ENCODE data around the gene CELSR3.

The CELSR3 gene

DNA sequence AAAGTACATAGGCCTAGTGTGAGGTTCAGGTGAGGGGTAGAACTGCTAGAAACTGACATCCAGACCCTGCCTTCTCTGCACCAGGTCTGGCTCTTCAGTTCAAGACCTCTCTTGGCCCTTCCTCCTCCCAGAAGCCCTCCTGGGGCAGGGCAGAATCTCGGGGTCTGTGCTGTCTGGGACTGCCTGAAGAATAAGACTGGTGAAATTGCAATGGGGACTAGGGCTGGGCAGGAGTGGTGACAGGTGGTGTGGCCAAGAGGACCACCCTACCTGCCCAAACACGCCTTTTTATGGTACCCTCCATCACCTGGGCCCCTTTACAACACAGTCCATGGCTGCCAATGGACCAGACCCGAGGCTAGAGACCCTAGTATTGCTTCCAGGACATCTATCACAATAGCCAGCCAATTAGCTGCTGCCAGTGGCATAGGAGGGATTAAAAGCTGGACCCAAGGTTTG lies 24.6 kb upstream of the CELSR3 start:
- no peak for DNase-seq

DNA sequence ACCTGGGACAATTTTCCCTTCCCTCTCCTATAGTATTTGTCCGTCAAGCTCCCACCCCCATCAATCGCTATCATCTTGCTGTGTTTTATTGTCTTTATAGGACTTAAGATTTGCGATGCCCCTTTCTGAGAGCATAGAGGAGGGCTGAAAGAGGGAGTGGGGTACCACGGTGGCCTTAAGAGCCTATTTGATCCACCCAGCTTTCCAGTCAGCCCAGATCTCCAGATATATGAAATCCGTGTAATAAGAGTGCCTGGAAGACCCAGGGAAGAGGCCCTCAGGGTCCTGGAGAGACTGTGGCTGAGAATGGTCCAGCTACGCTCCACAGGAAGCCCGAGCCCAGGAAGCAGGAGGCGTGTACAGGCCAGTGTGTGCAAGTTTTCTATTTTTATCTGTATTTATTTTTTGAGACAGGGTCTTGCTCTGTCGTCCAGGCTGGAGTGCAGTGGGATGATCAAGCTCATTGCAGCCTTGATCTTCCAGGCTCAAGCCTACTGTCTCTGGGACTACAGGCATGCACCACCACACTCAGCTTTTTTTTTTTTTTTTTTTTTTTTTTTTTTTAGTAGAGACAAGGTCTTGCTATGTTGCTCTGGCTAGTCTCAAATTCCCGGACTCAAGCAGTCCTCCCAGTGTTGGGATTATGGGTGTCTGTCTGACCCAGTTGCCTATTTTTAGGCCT lies 24.0 kb upstream of the CELSR3 start:
- no peak for DNase-seq

DNA sequence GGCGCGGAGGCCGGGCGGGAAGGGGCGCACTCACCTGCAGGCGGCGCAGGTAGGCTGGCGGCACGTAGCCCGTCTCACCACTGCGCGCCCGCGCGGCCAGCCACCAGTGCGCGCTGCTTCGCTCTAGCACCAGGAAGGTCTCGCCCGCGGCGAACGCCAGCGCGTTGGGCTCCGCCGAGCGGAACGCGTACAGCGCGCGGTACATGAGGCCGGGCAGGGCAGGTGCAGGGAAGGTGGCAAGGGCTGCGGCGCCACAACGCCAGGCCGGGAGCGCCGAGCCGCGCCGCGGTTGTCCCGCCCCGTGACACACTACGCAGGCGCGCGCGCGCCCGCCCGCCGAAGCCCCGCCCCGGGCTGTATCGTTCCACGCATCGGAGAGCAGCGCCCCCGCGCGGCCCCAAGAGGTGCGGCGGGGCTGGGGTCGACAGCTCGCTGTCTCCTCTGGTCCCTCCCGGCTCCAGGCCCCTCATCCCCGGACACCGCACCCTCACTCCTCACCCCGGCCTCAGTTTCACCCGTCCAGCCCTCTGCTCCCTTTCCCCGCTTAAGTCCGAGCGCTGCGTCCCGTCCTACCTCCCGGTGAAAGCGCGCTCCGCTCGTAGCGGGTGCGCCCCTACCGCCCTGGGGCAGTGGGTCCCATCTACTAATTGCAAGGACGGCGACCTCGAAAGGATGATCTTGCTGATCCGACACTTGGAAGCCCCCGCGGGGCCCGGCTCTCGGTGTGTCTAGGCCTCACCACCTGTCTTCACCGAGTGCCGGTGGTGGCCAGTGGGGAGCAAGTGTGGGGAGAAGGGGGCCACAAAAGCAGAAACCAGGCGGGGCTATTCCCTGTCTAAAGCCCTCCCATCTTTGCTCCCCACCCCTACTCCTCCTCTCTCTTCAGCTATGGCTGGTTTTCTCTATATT lies 23.2 kb upstream of the CELSR3 start, which contains the start of gene NCKIPSD:
Gene NCKIPSD (minus strand): TSS at position 313 of the 909 bp plus-strand sequence. CDS start 108 bp downstream, at position 205.
- DNase-seq, result peak; percentile 99

DNA sequence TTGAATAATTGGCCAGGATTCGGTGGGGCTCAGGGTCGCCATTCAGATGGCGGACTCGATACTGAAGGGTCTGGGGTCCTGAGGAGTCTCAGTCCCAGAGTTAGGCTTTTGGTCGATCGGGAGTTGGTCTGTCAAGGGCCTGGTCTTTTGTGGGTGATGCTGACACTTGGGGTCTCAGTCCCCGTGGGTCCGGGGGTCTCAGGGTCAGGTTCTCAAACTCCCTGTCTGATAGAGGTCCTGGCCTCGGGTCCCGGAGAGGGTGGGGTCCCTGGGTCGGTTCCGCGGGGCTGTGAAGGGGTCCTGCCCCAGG lies 22.6 kb upstream of the CELSR3 start:
- DNase-seq, result no peak

DNA sequence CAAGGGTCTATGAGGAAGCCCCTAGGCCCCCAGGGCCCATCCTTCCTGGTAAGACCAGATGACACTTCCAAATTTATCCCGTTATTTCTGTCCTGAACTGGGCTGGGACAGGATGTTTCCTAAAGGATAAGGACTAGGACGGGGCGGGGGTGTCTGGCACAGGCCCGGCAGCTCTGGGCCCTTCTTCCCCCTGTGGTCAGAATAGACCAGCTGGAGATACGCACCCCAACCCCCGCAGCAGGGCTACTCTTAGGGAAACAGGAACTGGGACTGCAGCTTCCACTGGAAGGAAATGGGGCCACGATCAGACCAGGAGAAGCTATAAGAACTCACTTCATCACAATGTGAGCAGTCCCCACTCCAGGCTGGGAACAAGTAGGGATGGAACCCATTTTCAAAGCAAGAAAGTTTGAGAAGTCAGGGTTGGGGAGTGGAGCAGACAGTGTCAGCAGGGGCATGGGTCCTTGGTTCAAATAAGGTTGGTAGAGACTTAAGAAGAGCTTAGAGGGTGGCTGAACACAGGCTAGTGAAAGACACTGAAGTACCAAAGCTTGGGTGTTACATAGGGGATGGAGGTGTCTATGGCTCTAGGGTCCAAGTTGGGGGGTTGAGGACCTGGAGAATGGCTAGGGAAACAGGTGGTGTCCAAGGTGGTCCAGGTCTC lies 21.9 kb upstream of the CELSR3 start:
- DNase-seq, result no peak

DNA sequence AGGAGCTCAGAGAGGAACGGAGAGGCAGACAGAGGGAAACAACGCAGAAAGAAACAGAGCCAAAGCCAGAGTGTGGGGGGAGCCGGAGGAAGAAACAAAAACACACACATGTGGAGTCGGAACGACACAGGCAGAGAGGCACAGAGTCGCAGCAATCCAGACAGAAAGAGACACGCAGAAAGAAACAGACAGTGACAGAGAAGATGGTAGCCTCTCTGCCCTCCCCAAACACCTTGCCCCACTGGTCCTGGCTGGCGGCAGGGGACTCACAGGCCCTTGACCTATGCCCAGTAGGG lies 21.3 kb upstream of the CELSR3 start:
- no peak for DNase-seq

DNA sequence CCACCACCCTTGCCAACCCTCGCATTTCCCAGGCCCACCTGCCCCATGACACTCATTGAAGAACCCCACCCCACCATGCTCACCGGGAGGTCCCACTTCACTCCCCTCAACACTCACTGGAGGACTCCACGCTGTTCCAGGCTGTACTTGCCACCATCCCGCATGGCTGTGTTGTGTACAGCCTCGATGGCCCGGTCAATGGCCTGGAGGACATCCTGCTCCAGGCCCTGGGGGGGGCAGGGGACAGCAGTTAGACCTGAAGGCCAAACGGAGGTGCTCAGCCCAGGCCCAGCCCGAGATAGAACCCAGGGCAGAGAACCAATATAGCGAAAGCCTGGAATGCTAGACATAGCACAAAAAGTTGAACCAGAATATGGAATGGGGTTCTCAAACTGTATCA lies 20.1 kb upstream of the CELSR3 start:
- no peak for DNase-seq

DNA sequence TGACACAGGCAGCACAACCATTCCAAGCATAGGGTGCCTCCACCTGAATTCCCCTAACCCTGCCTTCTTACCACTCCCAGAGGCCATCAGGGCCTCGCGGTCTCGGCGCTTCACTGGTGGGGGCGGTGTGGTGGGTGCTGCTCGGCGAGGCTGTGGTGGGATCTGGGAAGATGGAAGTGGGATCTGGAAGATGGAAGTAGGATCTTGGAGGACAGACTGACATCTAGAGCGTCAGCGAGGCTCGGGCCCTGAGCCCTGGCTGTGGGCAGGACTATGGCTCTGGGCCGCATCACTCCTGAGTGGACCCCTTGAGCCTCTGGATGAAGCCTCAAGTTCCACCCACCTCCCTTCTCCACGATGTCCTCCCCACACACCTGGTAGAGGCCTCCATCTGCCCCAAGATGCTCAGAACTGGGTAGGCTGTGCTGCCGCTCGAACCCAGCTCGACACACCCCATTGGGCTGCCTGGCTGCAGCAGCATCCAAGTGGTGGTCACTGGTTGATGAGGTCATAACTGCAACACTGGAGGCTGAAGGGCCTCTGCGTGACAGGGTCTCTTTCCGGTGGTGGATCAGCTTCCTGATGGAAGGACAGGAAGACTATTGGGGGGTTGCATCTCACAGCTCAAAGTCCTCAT lies 19.4 kb upstream of the CELSR3 start:
- DNase-seq, result no peak

DNA sequence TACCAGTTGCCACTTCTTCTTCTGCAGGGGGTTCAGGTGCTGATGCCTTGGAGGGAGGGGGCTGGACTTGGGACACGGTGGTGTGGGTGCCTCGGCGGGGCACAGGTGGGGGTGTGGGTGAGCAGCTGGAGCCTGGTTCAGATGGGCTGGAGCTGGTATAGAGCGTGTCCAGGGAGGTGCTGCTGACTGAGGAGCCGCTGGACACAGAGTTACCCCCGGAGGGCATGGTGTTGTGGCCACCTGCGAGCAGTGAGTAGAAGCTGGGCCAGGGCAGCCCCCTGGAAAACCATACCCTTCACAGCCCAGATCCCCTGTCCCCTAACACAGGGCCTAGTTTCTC lies 18.8 kb upstream of the CELSR3 start:
- DNase-seq, result no peak

DNA sequence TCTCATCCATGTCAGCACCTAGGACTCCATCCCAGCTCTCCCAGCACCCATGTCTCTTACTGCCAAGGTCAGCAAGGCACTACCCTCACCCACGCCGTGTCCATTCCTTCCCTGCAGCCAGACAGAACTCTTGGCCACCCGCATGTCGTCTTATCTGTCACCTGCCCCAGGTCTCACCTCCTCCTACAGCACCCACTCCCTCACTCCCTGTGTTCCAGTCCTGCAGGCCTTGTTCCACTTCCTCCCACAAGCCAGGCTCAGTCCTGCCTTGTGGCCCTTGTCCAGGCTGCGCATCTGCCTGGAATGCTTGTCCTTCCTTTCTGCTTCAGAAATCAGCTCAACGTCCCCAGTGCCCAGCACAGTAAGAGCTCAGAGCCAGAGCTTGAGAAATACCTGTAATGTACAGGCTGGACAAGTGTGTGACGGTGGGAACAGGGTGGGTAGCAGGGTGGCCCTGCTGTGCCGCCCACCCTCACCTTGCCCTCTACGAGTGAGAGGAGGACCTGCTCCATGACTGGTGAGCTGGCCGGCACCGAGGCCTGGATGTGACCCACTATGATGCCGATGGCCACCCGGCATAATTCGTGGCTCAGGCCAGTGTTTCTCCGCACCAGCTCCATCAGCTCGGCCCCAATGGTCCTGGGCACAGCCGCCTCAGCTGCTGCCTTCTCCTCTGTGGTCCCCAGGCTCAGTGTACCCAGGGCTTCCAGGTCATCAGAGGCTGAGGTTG lies 18.3 kb upstream of the CELSR3 start:
- DNase-seq, result no peak

DNA sequence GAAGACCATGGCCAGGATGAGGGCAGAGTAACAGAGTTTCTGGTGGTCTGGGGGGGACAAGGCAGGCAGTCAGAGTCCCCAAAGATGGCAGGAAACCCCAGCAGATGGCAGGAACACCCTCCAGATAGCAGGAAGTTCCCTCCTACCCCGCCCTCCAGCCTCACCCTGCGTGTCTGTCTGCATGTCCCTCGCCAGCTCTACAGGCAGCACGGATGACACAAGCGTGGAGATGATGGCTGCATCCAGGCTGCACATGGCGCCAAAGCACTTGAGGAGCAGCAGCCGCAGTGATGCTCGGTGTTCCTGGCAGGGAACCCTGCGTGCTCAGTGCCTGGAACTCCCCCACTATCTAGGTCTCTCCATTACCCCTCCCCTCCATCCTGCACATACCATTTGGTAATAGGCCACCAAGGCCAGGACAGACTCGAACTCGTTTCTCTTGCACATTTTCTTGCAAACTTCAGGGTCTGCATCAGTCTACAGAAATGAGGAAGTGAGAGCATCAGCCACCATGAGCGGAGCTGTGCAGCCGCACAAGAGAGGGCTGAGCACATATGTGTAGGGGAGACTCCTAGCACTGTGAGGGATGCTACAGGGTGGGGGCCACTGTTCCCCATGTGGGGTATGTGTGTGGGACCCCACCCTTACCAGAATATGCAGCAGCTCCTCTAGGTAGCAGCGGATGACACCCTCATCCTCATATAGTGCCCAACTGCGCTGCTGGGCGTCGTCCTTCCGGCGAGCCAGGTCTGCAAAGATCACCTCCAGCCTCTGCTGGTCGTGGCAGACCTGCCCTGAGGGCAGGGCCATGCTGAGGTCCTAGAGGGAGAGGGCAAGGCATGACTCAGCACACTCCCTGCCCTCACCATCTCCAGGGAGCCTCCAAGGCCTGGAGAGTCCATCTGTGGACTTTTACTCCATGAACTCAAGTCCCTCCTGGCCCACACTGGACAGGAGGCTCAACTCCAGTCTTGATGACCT lies 17.0 kb upstream of the CELSR3 start:
- DNase-seq, result no peak

DNA sequence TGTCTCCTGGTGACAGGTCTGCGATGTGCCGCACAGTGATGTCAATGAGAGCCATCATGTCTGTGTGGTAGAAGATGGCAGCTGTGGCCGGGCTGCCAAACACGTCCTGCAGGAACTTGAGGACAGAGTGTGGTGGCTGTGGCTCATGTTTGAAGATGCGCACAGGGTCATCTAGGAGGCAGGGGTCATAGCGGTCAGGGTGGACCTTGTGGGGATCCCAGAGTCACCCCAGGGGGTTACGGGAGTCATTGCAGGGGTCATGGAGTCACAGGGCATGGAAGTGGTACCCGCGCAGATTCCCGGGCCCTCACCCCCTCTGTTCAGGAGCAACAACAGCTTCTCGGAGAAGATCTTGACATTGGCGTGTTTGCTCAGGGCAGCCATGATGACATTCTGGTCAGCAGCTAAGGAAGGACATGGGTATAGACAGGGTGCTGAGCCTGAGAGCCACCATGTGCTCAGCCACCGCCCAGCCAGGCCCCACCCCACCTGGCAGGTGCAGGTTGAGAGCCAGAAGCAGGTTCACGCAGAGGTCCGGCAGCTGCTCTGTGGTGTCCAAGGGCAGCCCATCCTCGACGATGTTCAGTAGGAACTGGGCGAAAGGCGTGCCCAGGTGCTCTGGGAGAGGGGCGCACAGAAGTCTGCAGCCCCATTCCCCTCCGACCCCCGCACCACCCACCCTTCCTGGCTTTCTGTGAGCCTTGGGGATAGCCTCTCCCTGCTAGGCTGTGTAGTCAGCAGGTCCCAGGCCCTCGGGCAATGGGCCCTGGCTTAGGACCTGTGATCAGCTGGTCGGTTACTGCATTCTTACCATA lies 16.1 kb upstream of the CELSR3 start:
- DNase-seq, result no peak

DNA sequence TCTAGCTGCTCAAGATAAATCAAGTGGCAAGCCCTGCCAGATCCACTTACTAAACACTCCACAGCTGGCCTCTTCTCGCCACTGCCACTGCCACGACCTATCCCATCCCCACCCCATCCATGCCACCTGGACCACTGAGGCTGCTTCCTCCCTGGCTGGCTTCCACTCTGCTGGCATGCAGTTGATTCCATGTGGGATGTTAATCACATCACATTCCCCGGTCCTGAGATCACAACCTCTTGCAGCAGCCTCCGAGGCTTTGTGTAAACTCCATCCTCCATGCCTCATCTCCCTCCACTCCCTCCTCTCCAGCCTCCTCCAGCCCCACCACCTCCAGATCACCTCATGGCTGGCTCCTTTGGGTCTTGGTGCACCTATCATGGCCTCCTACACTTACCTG lies 15.4 kb upstream of the CELSR3 start:
- DNase-seq, result no peak

DNA sequence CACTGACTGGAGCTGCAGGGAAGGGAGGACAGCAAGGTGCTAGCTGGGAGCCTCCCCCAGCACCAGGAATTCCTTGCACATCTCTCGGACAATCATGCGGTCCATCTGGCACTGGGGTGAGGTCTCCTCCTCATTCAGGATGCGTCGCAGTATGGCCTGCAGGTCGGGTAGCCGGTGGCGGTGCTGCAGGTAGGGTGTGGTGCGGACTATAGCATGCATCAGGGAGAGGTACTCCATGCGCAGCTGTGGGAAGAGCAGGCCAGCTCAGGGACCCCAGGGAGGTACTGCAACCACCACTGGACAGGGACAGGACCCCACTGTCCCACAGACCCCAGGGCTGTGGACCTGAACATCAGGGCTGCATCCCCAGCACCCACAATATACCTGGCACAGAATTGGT lies 11.8 kb upstream of the CELSR3 start:
- DNase-seq, result no peak

DNA sequence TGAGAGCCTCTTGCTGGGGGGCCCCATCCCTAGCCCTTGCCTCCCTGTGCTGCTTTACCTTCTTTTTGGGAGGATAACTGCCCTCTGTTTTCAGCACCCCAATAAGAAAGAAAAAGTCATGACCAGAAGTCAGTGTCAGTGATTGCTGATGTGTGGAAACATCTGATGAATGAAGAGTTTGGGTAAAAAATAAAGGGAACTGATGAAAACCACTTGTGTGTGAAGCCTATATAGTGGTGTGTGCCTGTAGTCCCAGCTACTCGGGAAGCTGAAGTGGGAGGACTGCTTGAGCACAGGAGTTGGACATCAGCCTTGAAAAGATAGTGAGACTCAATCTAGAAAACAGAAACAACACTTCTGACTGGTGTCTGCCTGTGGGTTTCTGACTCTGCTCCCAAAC lies 9.8 kb upstream of the CELSR3 start:
- no peak for DNase-seq

DNA sequence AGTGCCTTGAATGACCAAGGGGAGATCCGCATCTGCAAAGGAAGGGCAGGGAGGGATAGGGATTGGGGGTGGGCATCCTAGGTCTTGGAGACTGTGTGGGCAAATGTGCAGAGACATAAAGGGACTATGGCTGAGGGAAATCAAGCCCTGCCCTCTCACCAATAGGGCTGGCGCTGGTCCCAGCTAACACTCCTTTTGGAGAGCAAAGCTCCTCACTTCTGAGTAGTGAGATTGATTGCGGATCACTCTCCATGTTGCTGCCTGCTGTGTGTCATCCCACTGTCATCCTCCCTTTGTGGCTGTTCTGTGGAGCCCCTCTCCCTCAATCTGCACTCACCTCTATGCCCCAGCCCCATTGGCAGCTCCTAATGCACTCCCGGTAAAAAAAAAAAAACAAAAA lies 2.2 kb upstream of the CELSR3 start:
- no peak for DNase-seq

DNA sequence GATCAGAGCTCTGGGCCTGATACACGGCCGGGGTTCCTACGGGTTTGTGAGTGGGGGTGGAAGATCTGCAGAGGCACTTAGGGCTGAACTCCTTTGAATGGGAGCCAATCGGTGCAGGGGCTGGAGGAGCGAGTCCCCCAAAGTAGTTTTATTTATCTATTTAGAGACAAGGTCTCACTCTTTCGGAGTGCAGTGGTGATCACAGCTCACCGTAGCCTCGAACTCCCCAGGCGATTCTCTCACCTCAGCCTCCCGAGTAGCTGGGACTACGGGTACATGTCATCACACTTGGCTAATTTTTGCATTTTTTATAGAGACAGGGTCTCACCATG lies 1.6 kb upstream of the CELSR3 start:
- no peak for DNase-seq

DNA sequence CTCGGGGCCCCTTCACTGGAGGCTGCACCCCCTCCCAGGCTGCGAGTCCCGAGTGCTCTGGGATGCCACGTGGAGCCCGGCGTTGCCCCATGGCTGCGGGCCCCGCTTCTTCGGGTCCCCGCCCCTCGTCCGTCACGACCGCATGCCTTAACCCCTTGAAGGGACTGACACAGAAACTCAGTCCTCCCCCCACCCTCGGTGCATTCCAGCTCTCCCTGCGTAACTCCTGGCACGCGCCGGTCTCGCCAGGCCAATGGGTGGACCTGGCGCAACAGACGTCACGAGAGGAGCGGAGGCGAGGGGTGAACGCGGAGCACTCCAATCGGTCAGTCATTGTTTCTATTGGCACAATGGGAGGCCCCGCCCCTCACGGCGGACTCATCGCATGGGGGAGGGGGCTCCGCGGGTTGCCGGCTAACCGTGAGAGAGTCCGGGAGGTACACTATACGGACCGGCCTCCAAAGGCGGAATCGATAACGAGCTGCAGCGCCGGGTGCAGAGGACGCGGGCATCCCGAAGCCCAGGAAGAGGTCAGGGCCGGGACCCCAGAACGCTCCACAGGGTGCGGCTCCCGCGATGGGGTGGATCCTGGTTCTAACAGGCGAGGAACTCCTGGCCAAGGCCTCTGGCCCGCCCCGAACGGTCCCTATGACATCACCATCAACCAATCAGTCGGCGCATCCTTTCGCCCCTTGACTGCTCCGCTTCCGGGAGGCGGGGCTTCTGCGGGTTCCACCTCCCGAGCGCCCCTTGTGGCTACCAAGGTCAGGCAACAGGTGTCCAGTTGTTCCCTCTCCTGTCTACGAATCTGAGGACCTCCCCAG lies 1.0 kb upstream of the CELSR3 start:
- peak; percentile 94 for DNase-seq

DNA sequence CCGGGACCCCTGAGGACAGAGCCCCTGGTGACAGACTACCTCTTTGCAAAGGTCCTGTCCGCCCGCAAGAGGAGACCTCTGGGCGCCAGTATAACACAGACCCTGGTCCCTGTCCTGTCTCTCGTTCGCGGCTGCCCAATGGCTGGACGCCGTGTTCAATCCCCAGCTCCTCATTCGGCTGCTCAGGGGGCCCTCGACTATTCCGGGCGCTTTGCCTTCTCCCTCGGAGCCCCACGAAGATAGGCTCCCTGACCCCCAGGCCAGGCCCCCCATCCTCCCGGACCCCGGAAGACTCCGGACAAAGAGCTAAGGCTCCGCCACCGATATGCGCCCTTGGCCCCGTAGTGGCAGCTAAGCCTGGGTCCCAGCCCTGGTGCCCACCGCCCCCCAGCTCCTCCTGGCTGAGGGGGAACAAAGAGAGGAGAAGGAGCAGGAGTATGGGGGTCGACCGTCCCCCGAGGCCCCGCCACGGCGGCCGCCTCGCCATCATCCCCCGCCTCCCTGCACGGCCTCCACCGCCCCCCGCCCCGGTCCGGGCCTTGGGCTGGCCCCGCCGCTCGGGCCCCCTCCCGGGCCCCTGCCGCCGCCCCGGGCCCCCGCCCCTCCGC lies 437 bp downstream of the CELSR3 start:
- no peak for DNase-seq

Measured in right kidney (tissue), 1 donor.